Stimulated activated naive CD8-positive, alpha-beta T cell treated with anti-CD3 and anti-CD28 coated beads, Interleukin-15, Interleukin-2, amounts not matched to agents 100 U/mL and 50 U/mL, for 24 hours (primary cell): ENCODE measurements around the gene TRAF3.
"Not testable (repeated sequence)": the region's sequence is repeated elsewhere in the genome, so short reads cannot be mapped to it uniquely, and the experiment has no call there.

Source experiments
- ATAC-seq: fragments of 150-1000 bp; cut with Tn5 transposase; one replicate; pipeline ENCODE4 v1.10.0; 2021
- DNase-seq: peaks from one replicate; pipeline ENCODE4 v3.0.0; 2021

TRAF3 gene

DNA sequence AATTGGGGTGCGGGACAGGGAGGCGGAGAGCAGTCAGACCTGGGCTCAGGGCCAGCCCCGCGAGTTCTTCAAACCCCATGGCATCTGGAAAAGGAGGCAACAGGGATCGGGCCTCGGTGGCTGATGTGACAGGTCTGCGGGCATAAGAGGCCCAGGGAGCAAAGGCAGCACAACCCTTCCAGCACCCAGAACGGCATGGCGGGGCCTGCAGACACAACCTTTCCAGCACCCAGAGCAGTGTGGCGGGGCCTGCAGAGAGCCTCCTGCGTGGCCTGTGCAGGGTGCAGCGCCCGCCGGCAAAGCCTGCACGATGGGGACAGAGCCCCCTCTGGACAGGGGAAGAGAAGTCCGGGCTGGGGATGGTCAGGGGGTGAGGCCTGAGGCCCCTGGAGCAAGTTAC, 26.2 kb upstream of the TRAF3 start:
- DNase-seq (no peak), ATAC-seq (no peak)

- no peak for DNase-seq
- ATAC-seq = no peak
Measured at GRCh38 chr14:102752239-102752847, 24.9 kb upstream of the TRAF3 start.

- DNase-seq (no peak), ATAC-seq (peak; percentile 38)
Measured at GRCh38 chr14:102754370-102755262, 22.6 kb upstream of the TRAF3 start.

DNA sequence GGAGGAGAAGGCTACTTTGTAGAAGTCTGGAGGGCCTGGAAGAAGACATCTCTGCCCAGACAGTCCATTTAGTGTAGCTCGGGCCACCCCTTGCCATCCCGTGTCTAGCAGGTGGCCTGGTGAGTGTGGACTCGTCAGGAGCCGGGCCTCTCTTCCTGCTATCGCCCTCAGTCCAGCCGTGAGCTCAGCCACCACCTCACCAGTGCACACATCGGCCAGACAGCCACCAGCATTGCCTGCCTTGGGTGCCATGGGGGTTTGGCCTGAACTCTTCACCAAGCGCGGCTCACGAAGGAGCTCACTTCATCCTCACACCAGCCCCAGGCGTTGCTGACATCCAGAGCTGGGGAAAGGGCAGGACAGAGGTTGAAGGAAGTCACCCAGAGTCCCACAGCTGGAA, 19.6 kb upstream of the TRAF3 start:
- DNase-seq (no peak), ATAC-seq (no peak)

DNA sequence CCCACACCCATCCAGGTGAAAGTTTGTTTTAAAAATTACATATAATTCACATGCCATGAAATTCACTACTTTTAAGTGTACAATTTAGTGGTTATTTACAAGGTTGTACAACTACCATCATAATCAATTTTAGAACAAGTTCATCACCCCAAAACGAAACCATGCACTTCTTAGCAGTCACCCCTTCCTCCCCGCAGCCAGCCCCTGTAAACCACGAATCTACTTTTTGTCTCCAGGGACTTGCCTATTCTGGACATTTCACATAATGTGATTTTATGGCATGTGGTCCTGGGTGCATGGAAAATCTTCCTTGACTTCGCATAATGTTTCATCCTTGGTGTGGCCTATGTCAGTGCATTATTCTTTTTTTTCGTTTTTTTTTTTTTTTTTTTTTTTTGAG, 19.2 kb upstream of the TRAF3 start:
- DNase-seq (no peak), ATAC-seq (no peak)

GRCh38 chr14:102759456-102760187, 17.6 kb upstream of the TRAF3 start:
- ATAC-seq (no peak), DNase-seq (no peak)

- DNase-seq (no peak), ATAC-seq (no peak)
Measured at GRCh38 chr14:102760496-102761193, 16.6 kb upstream of the TRAF3 start.

GRCh38 chr14:102761206-102761605, 16.0 kb upstream of the TRAF3 start:
- ATAC-seq (no peak), DNase-seq (no peak)

- DNase-seq = no peak
- ATAC-seq = no peak
Measured at GRCh38 chr14:102764220-102764671, 13.0 kb upstream of the TRAF3 start.

- ATAC-seq, DNase-seq: not testable (repeated sequence)
Measured at GRCh38 chr14:102765770-102766169, 11.5 kb upstream of the TRAF3 start.

GRCh38 chr14:102768223-102769048, 8.8 kb upstream of the TRAF3 start:
- DNase-seq = peak; percentile 24
- ATAC-seq = peak; percentile 72

DNA sequence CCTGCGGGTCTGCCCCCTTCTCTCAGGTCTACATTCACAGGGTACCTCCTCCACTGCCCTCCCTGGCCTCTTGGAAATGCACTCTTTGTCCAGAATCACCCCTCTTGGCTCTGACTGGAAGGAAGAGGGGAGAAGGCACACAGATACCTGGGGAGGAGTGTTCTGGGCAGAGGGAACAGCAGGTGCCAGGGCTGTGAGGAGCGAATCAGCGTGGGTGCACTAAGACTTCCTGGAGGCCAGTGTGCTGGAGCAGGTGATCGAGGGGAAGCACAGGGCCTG, 8.3 kb upstream of the TRAF3 start:
- DNase-seq = no peak

GRCh38 chr14:102770147-102771123, 6.8 kb upstream of the TRAF3 start:
- ATAC-seq (no peak), DNase-seq (no peak)

More for the DNA sequence above, 8.3 kb upstream of the TRAF3 start:
- no peak for ATAC-seq

GRCh38 chr14:102771144-102771543, 6.1 kb upstream of the TRAF3 start:
- DNase-seq (no peak), ATAC-seq (no peak)

GRCh38 chr14:102772781-102773570, 4.3 kb upstream of the TRAF3 start:
- DNase-seq (no peak), ATAC-seq (no peak)

GRCh38 chr14:102774391-102775153, 2.7 kb upstream of the TRAF3 start:
- peak; percentile 63 for DNase-seq

DNA sequence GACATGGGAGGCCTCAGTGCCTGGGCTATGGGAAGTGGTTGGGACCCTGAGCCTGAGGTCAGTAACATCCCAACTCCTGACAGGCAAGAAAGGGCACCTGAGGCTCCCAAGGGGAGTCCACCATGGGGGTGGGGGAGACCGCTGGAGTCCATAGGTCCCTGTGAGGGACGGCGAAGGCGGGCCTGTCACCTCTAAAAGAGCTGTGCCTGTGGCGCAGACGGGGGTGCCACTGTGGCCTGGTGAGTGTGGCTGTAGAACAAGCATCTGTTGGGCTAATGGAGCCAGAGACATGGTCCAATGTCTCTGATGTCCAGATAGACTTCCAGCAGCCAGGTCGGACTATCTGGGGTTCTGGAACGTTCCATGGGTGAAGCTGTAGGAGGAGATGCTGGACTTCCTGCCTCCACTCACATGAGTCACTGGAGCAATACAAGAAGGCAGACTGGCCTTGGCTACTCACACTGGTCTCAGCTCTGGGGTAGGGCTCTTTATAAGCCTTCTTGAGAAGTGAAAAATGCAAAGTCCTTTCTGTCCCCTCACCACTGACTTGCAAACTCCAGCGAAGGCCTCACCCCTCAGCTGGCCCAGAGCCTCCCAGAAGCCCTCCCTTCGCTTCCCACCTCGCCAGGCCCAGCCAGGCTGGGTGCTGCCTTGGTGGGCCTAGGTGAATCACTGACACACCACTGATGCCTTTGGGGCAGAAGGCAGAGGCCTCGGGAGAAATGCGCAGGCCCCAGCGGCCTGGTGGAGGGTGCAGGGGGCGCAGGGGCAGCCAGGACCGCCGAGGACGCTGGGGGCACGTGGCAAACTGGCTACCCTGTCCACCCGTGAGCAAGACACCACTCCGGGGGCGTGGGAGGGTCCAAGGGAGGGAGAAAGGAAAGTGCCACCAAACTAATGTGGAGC, 1.1 kb upstream of the TRAF3 start:
- ATAC-seq (no peak), DNase-seq (peak; percentile 34)

More at GRCh38 chr14:102774391-102775153, 2.7 kb upstream of the TRAF3 start:
- peak; percentile 51 for ATAC-seq
